A549 (cell line): ENCODE results near the gene UNC45A. TPM values are rescaled to one million over a fixed set of nuclear protein-coding genes. Genes with fewer than 3 reads are reported as not detected.

Source experiments
- ATAC-seq, 2 experiments: fragments of 200-7000 bp in 1 of 2; fragments of >200 bp in 1 of 2; cut with Nextera tagmentation in 1 of 2; cut with Tn5 transposase in 1 of 2; 3 replicates each; pipeline versions ENCODE4 v1.8.0 to v1.9.1; 2018 to 2020; ENCODE audit warnings: mild to moderate bottlenecking in 1 of 2, moderate library complexity in 1 of 2
- CTCF ChIA-PET: fragments of 300-600 bp; sonication (Branson Sonifier 250); formaldehyde crosslinking; extraction: SDS; loops from one replicate; lab custom pipeline; 2021; ENCODE audit warnings: antibody characterized with exemption, inconsistent platforms; lab: Yijun Ruan, JAX
- POLR2A ChIA-PET: fragments of 350-600 bp; formaldehyde crosslinking; extraction: SDS; loops from one replicate; lab custom pipeline; 2021; ENCODE audit warnings: antibody characterized with exemption, inconsistent platforms; lab: Yijun Ruan, JAX
- DNase-seq, 2 experiments: peaks; one replicate each; pipeline versions ENCODE4 v3.0.0 to v3.0.0-alpha.2; 2011 to 2016; ENCODE audit warnings: low read depth in 1 of 2, low spot score in 1 of 2
- FAIRE-seq: peaks from 2 replicates; lab custom pipeline; 2011; peaks lifted over from hg19 to GRCh38; lab: Jason Lieb, UNC
- H3K27ac ChIP-seq, 2 experiments: fragments of >200 bp; sonication (Bioruptor Twin); formaldehyde crosslinking; 3 replicates each; pipeline ENCODE4 v1.5.1; 2016 to 2017
- H3K4me1 ChIP-seq: fragments of >200 bp; sonication (Bioruptor Twin); formaldehyde crosslinking; 3 replicates; pipeline ENCODE4 v1.6.1; 2016
- H3K4me2 ChIP-seq: fragments of >200 bp; sonication (Bioruptor Twin); formaldehyde crosslinking; 3 replicates; pipeline ENCODE4 v1.6.1; 2016
- H3K4me3 ChIP-seq: fragments of >200 bp; sonication (Bioruptor Twin); formaldehyde crosslinking; 3 replicates; pipeline ENCODE4 v1.5.1; 2016
- H3K9me3 ChIP-seq: fragments of >200 bp; sonication (Bioruptor Twin); formaldehyde crosslinking; 3 replicates; pipeline ENCODE4 v1.6.1; 2016
- ATOH8 ChIP-seq: fragments of 250-450 bp; sonication (Bioruptor Pico); IDR thresholded peaks from 2 replicates; pipeline ENCODE4 v1.5.0; 2020; ENCODE audit warnings: low read depth, mild to moderate bottlenecking, moderate library complexity
- BCL3 ChIP-seq: fragments of >200 bp; sonication (Bioruptor Twin); formaldehyde crosslinking; IDR thresholded peaks from 3 replicates; pipeline ENCODE4 v1.6.1; 2016
- BHLHE40 ChIP-seq: IDR thresholded peaks from 2 replicates; pipeline ENCODE4 v1.6.1; 2012; ENCODE audit warnings: low read depth, low read length, inconsistent platforms
- CBX2 ChIP-seq: fragments of 200-600 bp; sonication (generic); IDR thresholded peaks from 2 replicates; pipeline ENCODE4 v1.6.1; 2016; ENCODE audit warnings: low read depth, mild to moderate bottlenecking, borderline replicate concordance
- EHF ChIP-seq: fragments of 250-450 bp; sonication (Bioruptor Pico); IDR thresholded peaks from 2 replicates; pipeline ENCODE4 v1.5.0; 2020; ENCODE audit warnings: mild to moderate bottlenecking
- EHMT2 ChIP-seq: fragments of 200-600 bp; sonication (generic); IDR thresholded peaks from 2 replicates; pipeline ENCODE4 v1.6.1; 2016; ENCODE audit warnings: antibody characterized with exemption, low read depth, mild to moderate bottlenecking, moderate library complexity
- ELK1 ChIP-seq: fragments of 150-350 bp; IDR thresholded peaks from 2 replicates; pipeline ENCODE4 v1.6.1; 2014; ENCODE audit warnings: low read depth, mild to moderate bottlenecking, low read length
- ESRRA ChIP-seq: fragments of 150-350 bp; IDR thresholded peaks from 2 replicates; pipeline ENCODE4 v1.6.1; 2014; ENCODE audit warnings: mild to moderate bottlenecking, low read length, borderline replicate concordance
- FOSB ChIP-seq: fragments of 250-450 bp; sonication (Bioruptor Pico); IDR thresholded peaks from 2 replicates; pipeline ENCODE4 v1.5.0; 2020; ENCODE audit warnings: mild to moderate bottlenecking, moderate library complexity
- FOXS1 ChIP-seq: fragments of 250-450 bp; sonication (Bioruptor Pico); IDR thresholded peaks from 2 replicates; pipeline ENCODE4 v1.5.0; 2020; ENCODE audit warnings: mild to moderate bottlenecking, moderate library complexity
- HEYL ChIP-seq: fragments of 250-450 bp; sonication (Bioruptor Pico); IDR thresholded peaks from 2 replicates; pipeline ENCODE4 v1.8.0; 2021; ENCODE audit warnings: mild to moderate bottlenecking, moderate library complexity
- JUN ChIP-seq, 2 experiments: fragments of >200 bp; sonication (Bioruptor Twin); formaldehyde crosslinking; IDR thresholded peaks; 2 replicates in 1 of 2; 3 replicates in 1 of 2; pipeline ENCODE4 v1.6.1; 2016 to 2017
- JUNB ChIP-seq: fragments of >200 bp; sonication (Bioruptor Twin); formaldehyde crosslinking; IDR thresholded peaks from 2 replicates; pipeline ENCODE4 v1.6.1; 2016
- KDM5A ChIP-seq: fragments of 200-600 bp; sonication (generic); IDR thresholded peaks from 2 replicates; pipeline ENCODE4 v1.6.1; 2016; ENCODE audit warnings: antibody characterized with exemption, mild to moderate bottlenecking
- MAFK ChIP-seq: fragments of 450-650 bp; IDR thresholded peaks from 2 replicates; pipeline ENCODE4 v1.6.1; 2014; ENCODE audit not compliant: partially characterized antibody
- MYC ChIP-seq: IDR thresholded peaks from 2 replicates; pipeline ENCODE4 v1.6.1; 2012; ENCODE audit warnings: mild to moderate bottlenecking, inconsistent platforms, low read length, improper control_type of control experiment, borderline replicate concordance
- NFE2L2 ChIP-seq: fragments of 150-350 bp; conservative IDR thresholded peaks from 2 replicates; pipeline ENCODE4 v1.6.1; 2014; ENCODE audit warnings: low read length
- NR3C1 ChIP-seq: fragments of >200 bp; sonication (Bioruptor Twin); formaldehyde crosslinking; IDR thresholded peaks from 3 replicates; pipeline ENCODE4 v1.6.1; 2017
- PBX3 ChIP-seq: IDR thresholded peaks from 2 replicates; pipeline ENCODE4 v1.6.1; 2012
- POLR2A ChIP-seq: IDR thresholded peaks from 2 replicates; pipeline ENCODE4 v1.6.1; 2012; ENCODE audit warnings: mild to moderate bottlenecking, low read length
- RAD21 ChIP-seq, 2 experiments: fragments of >200 bp in 1 of 2; sonication (Bioruptor Twin) in 1 of 2; formaldehyde crosslinking in 1 of 2; IDR thresholded peaks in 1 of 2; conservative IDR thresholded peaks in 1 of 2; 2 replicates in 1 of 2; 3 replicates in 1 of 2; pipeline ENCODE4 v1.6.1; 2012 to 2018; ENCODE audit warnings: inconsistent platforms in 1 of 2
- RARB ChIP-seq: fragments of 250-450 bp; sonication (Bioruptor Pico); IDR thresholded peaks from 2 replicates; pipeline ENCODE4 v1.8.0; 2021; ENCODE audit warnings: mild to moderate bottlenecking, moderate library complexity
- RFX5 ChIP-seq: fragments of 450-650 bp; IDR thresholded peaks from 2 replicates; pipeline ENCODE4 v1.7.1; 2014; ENCODE audit warnings: antibody characterized with exemption, mild to moderate bottlenecking, moderate library complexity
- RNF2 ChIP-seq: fragments of 200-600 bp; sonication (generic); IDR thresholded peaks from 2 replicates; pipeline ENCODE4 v1.6.1; 2016; ENCODE audit warnings: low read depth, mild to moderate bottlenecking, antibody characterized with exemption, moderate library complexity, borderline replicate concordance
- SMC3 ChIP-seq: fragments of >200 bp; sonication (Bioruptor Twin); formaldehyde crosslinking; IDR thresholded peaks from 3 replicates; pipeline ENCODE4 v1.6.1; 2018; ENCODE audit warnings: inconsistent platforms
- TFCP2L1 ChIP-seq: fragments of 250-450 bp; sonication (Bioruptor Pico); IDR thresholded peaks from 2 replicates; pipeline ENCODE4 v1.5.0; 2021; ENCODE audit warnings: mild to moderate bottlenecking
- TP53 ChIP-seq: fragments of 250-450 bp; sonication (Bioruptor Pico); IDR thresholded peaks from 2 replicates; pipeline ENCODE4 v1.5.0; 2021; ENCODE audit warnings: mild to moderate bottlenecking, moderate library complexity
- USF2 ChIP-seq: fragments of 450-650 bp; IDR thresholded peaks from 2 replicates; pipeline ENCODE4 v1.6.1; 2014; ENCODE audit warnings: antibody characterized with exemption
- ZC3H11A ChIP-seq: fragments of 450-650 bp; IDR thresholded peaks from 2 replicates; pipeline ENCODE4 v1.6.1; 2014; ENCODE audit warnings: antibody characterized with exemption, mild to moderate bottlenecking
- ZSCAN20 ChIP-seq: fragments of 250-450 bp; sonication (Bioruptor Pico); IDR thresholded peaks from 2 replicates; pipeline ENCODE4 v1.8.0; 2022; ENCODE audit warnings: mild to moderate bottlenecking, moderate library complexity
- WGBS: methylation state at CpG from one replicate; pipeline ENCODE4 v1.1.6; 2017; ENCODE audit errors: missing lambda C conversion rate; 5-methylcytosine and 5-hydroxymethylcytosine counted together
- polyA plus RNA-seq, 4 experiments: library from polyadenylated mRNA; depleted of rRNA in 3 of 4; stranded (reverse); fragments of >200 nt; fragmentation: RNase III in 1 of 4; extraction: RNeasy Plus Mini Kit Qiagen cat#74134 plus additional on column Dnase treatment in 1 of 4; gene quantifications; 2 replicates in 3 of 4; 3 replicates in 1 of 4; pipeline ENCODE4 v1.2.3, GENCODE V29; 2011 to 2017

Gene UNC45A
- polyA plus RNA-seq, 2 of the 4 experiments (the other 2 are of a cell fraction) = 48.2 to 80.4 TPM

- Histone ChIP-seq H3K9me3 (no peaks in the 10 kb centered on the region), H3K4me2 (no peak overlapping the region), H3K4me3 (no peak overlapping the region), H3K4me1 (no peaks in the 10 kb centered on the region), H3K27ac (no peak overlapping the region)
- TF ChIP-seq EHMT2 (no peak), ESRRA (no peak)
- CTCF ChIA-PET = interaction anchor here (1.0 to 7.6 kb wide), 8 partner anchors 8 to 85 kb away, joined by 3 to 127 read pairs (median 4); partner anchors contain the start of gene UNC45A
- DNase-seq (no peak), FAIRE-seq (no peak), ATAC-seq (no peak)
- POLR2A ChIA-PET = no interaction called here
- WGBS = 92% methylated on average over 5 of the region's 5 CpGs
These were observed 32.1 kb downstream of the UNC45A start for GRCh38 chr15:90967206-90967605.

- TF ChIP-seq CBX2 = no peak
- TF ChIP-seq ATOH8 (CRISPR knock-in tag) = no peak
- no peak for TF ChIP-seq HEYL (CRISPR knock-in tag)
- no peak for TF ChIP-seq JUN (IDR thresholded peaks at IDR 0.05)
- no peak for TF ChIP-seq SMC3
- no peak for TF ChIP-seq MAFK
- no peak for TF ChIP-seq EHF
- TF ChIP-seq JUNB = no peak
- no peak for TF ChIP-seq USF2
- TF ChIP-seq ZC3H11A = no peak
- no peak for TF ChIP-seq BCL3
- no peak for TF ChIP-seq TP53 (CRISPR knock-in tag)
- no peak for TF ChIP-seq ELK1
- no peak for TF ChIP-seq FOXS1 (CRISPR knock-in tag)
- no peak for TF ChIP-seq NR3C1
- no peak for TF ChIP-seq RAD21 (conservative IDR thresholded peaks at IDR 0.05 in 1 of 2, IDR thresholded peaks at IDR 0.05 in 1 of 2)
- no peak for TF ChIP-seq RNF2
- no peak for TF ChIP-seq MYC
- TF ChIP-seq ESRRA = no peak
- TF ChIP-seq TFCP2L1 (CRISPR knock-in tag) = no peak
- FAIRE-seq (no peak), DNase-seq (no peak), ATAC-seq (no peak)
- Histone ChIP-seq H3K4me2 (no peak overlapping the region), H3K9me3 (no peaks in the 10 kb centered on the region), H3K4me1 (no peaks in the 10 kb centered on the region), H3K4me3 (no peak overlapping the region), H3K27ac (no peak overlapping the region)
- POLR2A ChIA-PET = no interaction called here
- CTCF ChIA-PET = interaction anchor here (0.6 to 7.6 kb wide), 7 partner anchors 9 to 846 kb away, joined by 3 to 127 read pairs (median 4); partner anchors contain the start of gene HDDC3
- WGBS = 94% methylated on average over 1 of the region's 1 CpG
These were observed 33.3 kb downstream of the UNC45A start for GRCh38 chr15:90968434-90968833.

GRCh38 chr15:90970274-90970673 is 35.2 kb downstream of the UNC45A start:
- CTCF ChIA-PET = interaction anchor here (1.0 to 7.6 kb wide), 4 partner anchors 11 to 86 kb away, joined by 3 to 127 read pairs (median 12); partner anchors contain the start of gene HDDC3
- no peak for ATAC-seq
- Histone ChIP-seq H3K4me2 (no peak overlapping the region), H3K4me1 (no peaks in the 10 kb centered on the region), H3K4me3 (no peak overlapping the region), H3K9me3 (no peaks in the 10 kb centered on the region), H3K27ac (no peak overlapping the region)
- TF ChIP-seq HEYL (CRISPR knock-in tag) = no peak
- no peak for TF ChIP-seq EHF
- TF ChIP-seq RFX5 = no peak
- no peak for TF ChIP-seq FOXS1 (CRISPR knock-in tag)
- TF ChIP-seq ZSCAN20 (CRISPR knock-in tag) = no peak
- TF ChIP-seq NFE2L2 = no peak
- TF ChIP-seq TP53 (CRISPR knock-in tag) = no peak
- TF ChIP-seq KDM5A = no peak
- no peak for TF ChIP-seq BHLHE40
- no peak for TF ChIP-seq PBX3
- TF ChIP-seq POLR2A = no peak
- no peak for TF ChIP-seq FOSB (CRISPR knock-in tag)
- TF ChIP-seq RARB = no peak
- POLR2A ChIA-PET = no interaction called here
- no peak for FAIRE-seq
- WGBS = 93% methylated on average over 7 of the region's 7 CpGs
- DNase-seq = no peak
